Activated T-cell treated with anti-CD3 and anti-CD28 coated beads, Interleukin-2, amount 50 U/mL, for 72 hours (primary cell): ENCODE data around the gene E2F8. TPM values are rescaled to one million over a fixed set of nuclear protein-coding genes. Genes with fewer than 3 reads are reported as not detected.

ENCODE experiments used
- ATAC-seq, 2 donors: fragments of 150-1000 bp; cut with Tn5 transposase; replicated peaks in 1 of 2; 2 replicates each; pipeline ENCODE4 v1.10.0; 2021; ENCODE audit warnings: moderate library complexity in 2 of 2, mild to moderate bottlenecking in 1 of 2
- DNase-seq, 2 donors: peaks; one replicate each; pipeline ENCODE4 v3.0.0; 2021 to 2022; ENCODE audit warnings: mixed read lengths in 1 of 2
- H3K27ac Mint-ChIP-seq: one replicate; pipeline ENCODE4 v1.8.0; 2022; ENCODE audit warnings: mild to moderate bottlenecking, moderate library complexity, mixed read lengths
- H3K27me3 Mint-ChIP-seq: one replicate; pipeline ENCODE4 v1.8.0; 2022; ENCODE audit warnings: low read depth, mixed read lengths
- H3K36me3 Mint-ChIP-seq, 2 donors: one replicate each; pipeline ENCODE4 v1.8.0; 2022; ENCODE audit warnings: mixed read lengths in 2 of 2, mild to moderate bottlenecking in 1 of 2; ENCODE audit not compliant: insufficient read depth in 2 of 2
- H3K4me1 Mint-ChIP-seq: one replicate; pipeline ENCODE4 v1.8.0; 2022; ENCODE audit warnings: low read depth, mixed read lengths
- H3K4me3 Mint-ChIP-seq, 2 donors: one replicate each; pipeline ENCODE4 v1.8.0; 2022; ENCODE audit warnings: mild to moderate bottlenecking in 2 of 2, mixed read lengths in 2 of 2, moderate library complexity in 2 of 2
- H3K9me3 Mint-ChIP-seq, 2 donors: one replicate each; pipeline ENCODE4 v1.8.0; 2022; ENCODE audit warnings: mixed read lengths in 2 of 2
- total RNA-seq, 2 donors: library from RNA; stranded (reverse); gene quantifications; one replicate each; pipeline ENCODE4 v1.2.3, GENCODE V29; 2022

The E2F8 gene
- total RNA-seq, 2 donors from 2014 or later: 15.7 to 21.1 TPM

DNA sequence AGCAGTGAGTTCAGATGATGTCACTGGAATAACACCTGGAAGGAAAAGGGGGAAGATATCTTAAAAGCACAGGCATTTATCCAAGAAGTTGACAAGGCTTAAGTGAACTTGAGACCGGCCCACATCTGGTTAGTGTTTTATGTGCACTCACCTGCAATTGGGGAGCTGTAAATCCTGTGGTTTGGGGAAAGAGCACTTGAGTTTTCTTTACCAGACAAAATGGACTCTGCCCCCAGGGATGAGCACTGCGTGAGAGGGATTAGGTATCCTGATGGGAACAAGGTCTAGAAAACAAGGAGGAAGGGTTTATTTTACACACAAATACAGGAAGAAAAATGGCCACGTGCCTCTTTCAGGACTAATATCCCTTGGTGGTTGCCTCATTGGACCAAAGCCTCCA lies 15.2 kb downstream of the E2F8 start:
- Mint-ChIP-seq H3K27me3 (no peaks in the 10 kb centered on the region), H3K4me3 (no peak overlapping the region), H3K9me3 (no peaks in the 10 kb centered on the region), H3K27ac (no peak overlapping the region), H3K36me3 (peaks cover 5 to 19% of the 10 kb centered on the region in 2 donors), H3K4me1 (no peaks in the 10 kb centered on the region)
- DNase-seq (no peak), ATAC-seq (no peak)

DNA sequence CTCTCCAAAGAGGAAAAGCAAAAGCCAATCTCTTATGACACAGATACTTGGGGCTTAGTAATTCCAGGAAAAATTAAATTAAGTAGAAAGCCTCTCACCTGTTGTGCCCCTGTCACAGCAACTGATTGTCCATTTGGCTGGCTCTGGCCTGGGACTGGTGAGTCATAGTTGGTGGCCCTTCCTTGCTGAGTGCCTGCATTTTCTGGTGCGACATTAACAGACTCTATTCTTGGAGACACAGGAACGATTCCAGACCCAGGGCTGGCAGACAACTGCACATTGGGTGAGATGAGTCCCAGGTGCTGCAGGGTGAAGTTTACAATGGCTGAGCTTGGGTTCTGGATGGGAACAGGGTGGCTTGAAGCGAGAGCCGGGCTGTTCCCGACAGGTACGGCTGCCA lies 15.6 kb downstream of the E2F8 start:
- H3K9me3 Mint-ChIP-seq: no peaks in the 10 kb centered on the region
- H3K4me3 Mint-ChIP-seq: no peak overlapping the region
- DNase-seq (no peak), ATAC-seq (no peak)
- peaks cover 5 to 17% of the 10 kb centered on the region in 2 donors for H3K36me3 Mint-ChIP-seq
- no peaks in the 10 kb centered on the region for H3K27me3 Mint-ChIP-seq
- H3K4me1 Mint-ChIP-seq: no peaks in the 10 kb centered on the region
- no peak overlapping the region for H3K27ac Mint-ChIP-seq

DNA sequence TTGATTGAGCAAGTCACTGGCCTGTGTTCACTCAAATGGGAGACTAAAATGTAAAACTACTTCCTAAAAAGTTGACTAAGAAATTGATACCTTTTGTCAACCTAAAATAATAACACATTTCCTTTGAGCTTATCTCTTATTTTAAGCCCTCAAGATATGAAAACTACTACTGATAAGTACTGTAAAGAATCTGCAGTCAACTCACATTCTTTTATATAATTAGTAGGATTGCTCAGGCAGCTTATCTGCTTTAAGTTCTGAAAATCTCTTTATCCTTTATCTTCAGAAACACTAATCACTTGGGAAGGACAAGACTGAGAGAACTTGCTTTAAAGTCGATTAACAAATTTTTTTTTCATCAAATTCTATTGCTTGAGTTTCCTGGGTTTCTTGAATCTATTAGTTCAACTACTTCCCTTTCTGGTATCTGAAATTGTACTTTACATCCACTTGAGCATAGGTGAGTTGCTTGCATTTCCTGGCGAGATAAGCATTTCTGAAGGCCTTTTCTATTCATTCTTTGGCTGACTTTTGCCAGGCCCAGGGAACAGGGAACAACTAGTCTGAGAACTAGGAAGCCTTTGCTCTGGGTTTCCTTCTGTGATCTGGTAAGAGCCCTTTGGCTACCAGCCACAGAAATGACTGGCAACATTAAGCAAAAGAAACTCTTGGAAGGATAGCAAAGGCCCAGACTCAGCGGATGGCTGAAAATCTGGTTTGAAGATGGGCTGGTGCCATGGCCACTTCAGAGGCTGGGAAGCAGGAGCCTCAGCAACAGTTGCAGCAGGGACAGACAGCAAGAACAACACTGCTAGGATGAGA lies 19.6 kb downstream of the E2F8 start:
- no peaks in the 10 kb centered on the region for H3K4me1 Mint-ChIP-seq
- no peak for ATAC-seq
- H3K4me3 Mint-ChIP-seq: no peak overlapping the region
- H3K9me3 Mint-ChIP-seq: no peaks in the 10 kb centered on the region
- no peaks in the 10 kb centered on the region for H3K27me3 Mint-ChIP-seq
- no peak for DNase-seq
- H3K36me3 Mint-ChIP-seq: peaks cover 5 to 9% of the 10 kb centered on the region in 2 donors
- H3K27ac Mint-ChIP-seq: no peak overlapping the region

DNA sequence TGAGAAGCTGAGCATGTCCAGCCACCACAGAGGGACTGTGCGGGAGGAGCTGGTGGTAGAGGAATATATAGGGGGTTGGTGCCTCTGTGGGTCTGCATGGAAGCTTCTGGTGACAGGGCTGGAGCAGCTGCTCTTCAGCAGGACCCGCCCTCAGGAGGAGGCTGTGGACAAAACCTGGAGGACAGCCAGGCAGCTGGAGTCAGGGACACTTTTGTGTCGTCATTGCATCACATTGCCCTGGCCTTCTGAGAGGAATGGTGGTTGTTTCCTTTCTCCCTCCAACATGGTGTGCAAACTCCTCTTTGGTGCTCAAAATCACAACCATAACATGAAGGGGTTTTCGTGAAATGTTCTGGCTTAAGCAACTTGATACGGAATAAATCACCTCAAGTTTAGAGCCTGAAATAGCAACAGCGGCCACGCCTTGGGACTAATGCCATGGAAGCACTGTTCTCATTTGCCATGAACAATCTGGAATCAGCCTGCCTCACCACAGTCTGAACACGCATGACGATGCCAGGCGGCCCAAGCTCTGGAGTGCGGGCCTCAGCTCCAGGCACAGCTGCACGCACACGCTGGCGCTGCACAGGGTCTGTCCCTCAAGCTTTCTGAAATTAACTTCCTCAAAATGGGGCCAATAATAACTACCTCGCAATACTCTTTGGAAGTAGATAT lies 21.8 kb downstream of the E2F8 start:
- Mint-ChIP-seq H3K27me3 (peaks cover 20% of the 10 kb centered on the region), H3K9me3 (no peaks in the 10 kb centered on the region), H3K27ac (no peak overlapping the region), H3K4me3 (no peak overlapping the region), H3K36me3 (no peaks in the 10 kb centered on the region), H3K4me1 (no peaks in the 10 kb centered on the region)
- ATAC-seq: no peak
- no peak for DNase-seq

DNA sequence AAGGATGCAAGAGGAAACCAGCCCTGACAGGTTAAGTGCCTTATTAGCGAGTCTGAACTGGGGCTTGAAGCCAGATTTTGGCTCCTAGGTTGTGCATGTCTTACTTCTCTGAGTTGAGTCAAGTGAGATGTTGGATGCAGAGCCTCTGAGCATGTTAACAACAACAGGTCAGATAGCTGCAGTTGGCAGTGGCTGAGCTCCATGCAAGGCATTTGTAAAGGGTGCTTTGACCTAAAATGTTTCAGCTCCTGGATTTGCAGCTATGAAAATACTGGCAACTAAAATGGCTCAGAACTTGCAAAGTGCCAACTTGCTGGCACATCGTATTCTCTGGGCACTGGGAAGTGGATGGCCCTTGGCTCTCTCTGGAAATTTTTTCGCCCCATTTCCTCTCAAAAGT lies 22.5 kb downstream of the E2F8 start:
- Mint-ChIP-seq H3K9me3 (no peaks in the 10 kb centered on the region), H3K27me3 (peaks cover 27% of the 10 kb centered on the region), H3K36me3 (no peaks in the 10 kb centered on the region), H3K27ac (no peak overlapping the region), H3K4me3 (no peak overlapping the region), H3K4me1 (no peaks in the 10 kb centered on the region)
- DNase-seq: no peak
- no peak for ATAC-seq

DNA sequence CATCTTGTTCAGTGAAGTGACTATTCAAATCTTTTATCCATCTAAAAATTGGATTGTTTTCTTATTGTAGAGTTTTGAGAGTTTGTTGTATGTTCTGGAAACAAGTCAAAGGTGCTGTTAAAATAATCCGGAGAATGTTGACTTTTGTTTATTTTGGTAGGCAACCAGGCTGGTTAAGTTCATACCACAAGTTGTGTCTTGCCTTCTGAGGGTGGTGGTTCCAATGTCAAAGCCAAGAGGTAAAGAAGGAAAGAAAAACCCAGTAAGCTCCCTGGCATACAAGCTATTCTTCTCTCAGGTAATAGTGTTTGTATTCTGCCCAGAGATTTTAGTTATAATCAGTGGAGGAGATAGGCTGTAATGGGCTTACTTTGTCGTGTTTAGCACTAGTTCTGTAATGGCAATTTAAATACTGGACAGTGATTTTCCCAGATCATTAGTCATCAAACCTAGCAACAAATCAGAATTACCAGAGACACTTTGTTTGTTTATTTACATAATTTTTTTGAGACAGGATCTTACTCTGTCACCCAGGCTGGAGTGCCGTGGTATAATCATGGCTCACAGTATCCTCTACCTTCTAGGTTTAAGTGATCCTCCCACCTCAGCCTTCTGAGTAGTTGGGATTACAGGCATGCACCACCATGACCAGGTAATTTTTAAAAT lies 23.9 kb downstream of the E2F8 start:
- no peak overlapping the region for H3K4me3 Mint-ChIP-seq
- ATAC-seq (no peak), DNase-seq (no peak)
- H3K36me3 Mint-ChIP-seq: no peaks in the 10 kb centered on the region
- no peak overlapping the region for H3K27ac Mint-ChIP-seq
- peaks cover 36% of the 10 kb centered on the region for H3K27me3 Mint-ChIP-seq
- no peaks in the 10 kb centered on the region for H3K9me3 Mint-ChIP-seq
- H3K4me1 Mint-ChIP-seq: no peaks in the 10 kb centered on the region

DNA sequence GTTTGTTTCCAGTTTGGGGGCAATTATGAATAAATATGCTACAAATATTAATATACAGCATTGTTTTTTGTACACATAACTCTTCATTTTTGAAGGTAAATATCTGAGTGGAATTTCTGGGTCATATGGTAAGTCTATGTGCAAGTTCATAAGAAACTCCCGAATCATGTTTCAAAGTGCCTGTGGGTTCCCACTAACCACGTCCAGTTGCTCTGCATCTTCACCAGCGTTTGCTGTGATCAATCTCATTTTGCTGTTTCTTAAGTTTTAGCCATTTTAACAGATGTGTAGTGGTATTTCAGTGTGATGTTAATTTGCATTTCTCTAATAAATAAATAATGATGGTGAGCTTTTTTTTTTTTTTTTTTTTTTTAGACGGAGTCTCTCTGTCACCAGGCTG lies 24.7 kb downstream of the E2F8 start:
- Mint-ChIP-seq H3K27me3 (peaks cover 36% of the 10 kb centered on the region), H3K9me3 (no peaks in the 10 kb centered on the region), H3K4me3 (no peak overlapping the region), H3K4me1 (no peaks in the 10 kb centered on the region), H3K27ac (no peak overlapping the region), H3K36me3 (no peaks in the 10 kb centered on the region)
- DNase-seq: no peak
- ATAC-seq: no peak

DNA sequence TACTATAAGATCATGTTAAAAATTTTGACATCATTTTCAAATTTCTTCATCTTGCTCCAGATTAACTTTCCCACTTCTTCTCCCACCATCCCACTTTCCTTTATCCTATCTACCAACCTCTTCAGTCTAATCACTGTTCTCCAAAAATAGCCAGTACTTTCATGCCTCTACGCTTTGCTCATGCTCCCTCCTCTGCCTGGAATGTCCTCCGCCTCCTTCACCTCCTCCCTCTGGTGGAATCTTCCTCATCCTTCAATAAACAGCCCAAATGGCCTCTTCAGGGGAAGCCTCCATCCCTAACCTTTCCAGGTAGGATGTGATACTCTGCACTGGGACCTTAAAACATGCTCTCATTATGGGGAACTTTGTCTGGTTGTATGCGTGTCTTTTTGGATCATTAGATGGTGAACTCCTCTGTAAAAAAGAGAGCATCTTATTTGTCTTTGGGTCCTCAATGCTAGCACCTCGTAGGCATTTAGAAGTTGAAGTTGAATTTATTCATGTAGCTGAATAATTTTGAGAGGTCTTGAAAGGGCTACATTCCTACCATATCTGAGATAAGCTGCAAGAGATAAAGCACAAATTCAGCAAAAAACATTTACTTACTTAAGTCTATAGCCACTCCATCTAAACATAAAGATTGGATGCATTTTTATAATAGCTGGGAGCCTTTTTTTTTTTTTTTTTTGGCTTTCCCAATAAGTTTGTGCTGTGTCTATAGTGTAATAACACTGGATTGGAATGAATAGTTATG lies 31.0 kb downstream of the E2F8 start:
- no peak for DNase-seq
- no peak overlapping the region for H3K27ac Mint-ChIP-seq
- no peak overlapping the region for H3K4me3 Mint-ChIP-seq
- peaks cover 44% of the 10 kb centered on the region for H3K27me3 Mint-ChIP-seq
- no peaks in the 10 kb centered on the region for H3K9me3 Mint-ChIP-seq
- H3K4me1 Mint-ChIP-seq: no peaks in the 10 kb centered on the region
- no peak for ATAC-seq
- H3K36me3 Mint-ChIP-seq: no peaks in the 10 kb centered on the region

DNA sequence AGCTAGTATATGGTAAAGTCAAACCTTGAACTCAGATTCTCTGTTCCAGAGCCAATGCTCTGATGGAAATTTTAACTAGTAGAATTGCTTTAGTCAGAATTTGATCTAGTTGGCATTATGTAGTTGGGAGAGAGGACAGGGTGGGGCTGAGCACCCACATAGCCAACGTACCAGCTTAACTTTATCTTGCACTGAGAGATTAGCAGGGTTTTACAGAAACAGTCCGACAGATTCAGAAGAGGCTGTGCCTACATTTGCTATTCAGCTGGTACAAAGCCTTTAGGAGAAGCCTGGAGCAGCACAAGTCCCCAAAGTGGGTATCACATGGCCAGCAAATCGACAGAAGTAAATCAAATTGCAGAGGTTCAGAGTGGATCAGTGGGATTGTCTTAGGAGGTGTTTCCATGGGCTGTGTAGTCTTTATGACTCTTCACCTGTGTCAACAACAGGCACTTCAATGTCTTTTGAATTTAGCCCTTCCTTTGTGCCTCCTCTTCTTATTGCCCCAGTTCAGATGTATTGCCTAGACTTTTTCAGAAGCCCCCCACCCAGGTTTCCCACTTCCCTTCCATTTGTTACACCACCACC lies 31.7 kb downstream of the E2F8 start:
- H3K36me3 Mint-ChIP-seq: no peaks in the 10 kb centered on the region
- no peaks in the 10 kb centered on the region for H3K4me1 Mint-ChIP-seq
- peaks cover 37% of the 10 kb centered on the region for H3K27me3 Mint-ChIP-seq
- no peak overlapping the region for H3K27ac Mint-ChIP-seq
- DNase-seq: no peak
- H3K9me3 Mint-ChIP-seq: no peaks in the 10 kb centered on the region
- ATAC-seq: no peak
- H3K4me3 Mint-ChIP-seq: no peak overlapping the region

DNA sequence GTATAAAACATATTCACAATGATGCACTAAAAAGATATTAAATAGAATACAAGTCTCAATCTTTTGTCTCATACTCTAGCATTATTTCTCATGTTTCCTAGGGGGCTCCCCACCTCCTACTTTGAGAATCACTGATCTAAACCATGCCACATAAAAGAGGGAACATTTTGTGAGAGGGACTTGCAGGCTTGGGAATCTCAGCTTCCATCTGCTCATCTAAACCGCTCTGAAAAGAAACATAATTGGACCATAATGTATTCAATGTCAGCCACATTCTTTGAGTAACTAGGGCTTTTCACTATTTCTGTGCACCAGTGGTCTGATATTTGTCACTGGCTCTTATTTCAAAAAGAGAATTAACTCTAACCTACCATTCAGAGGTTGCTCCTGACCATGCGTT lies 32.6 kb downstream of the E2F8 start:
- peaks cover 28% of the 10 kb centered on the region for H3K27me3 Mint-ChIP-seq
- no peaks in the 10 kb centered on the region for H3K36me3 Mint-ChIP-seq
- no peaks in the 10 kb centered on the region for H3K9me3 Mint-ChIP-seq
- no peaks in the 10 kb centered on the region for H3K4me1 Mint-ChIP-seq
- H3K4me3 Mint-ChIP-seq: no peak overlapping the region
- ATAC-seq (no peak), DNase-seq (no peak)
- no peak overlapping the region for H3K27ac Mint-ChIP-seq

DNA sequence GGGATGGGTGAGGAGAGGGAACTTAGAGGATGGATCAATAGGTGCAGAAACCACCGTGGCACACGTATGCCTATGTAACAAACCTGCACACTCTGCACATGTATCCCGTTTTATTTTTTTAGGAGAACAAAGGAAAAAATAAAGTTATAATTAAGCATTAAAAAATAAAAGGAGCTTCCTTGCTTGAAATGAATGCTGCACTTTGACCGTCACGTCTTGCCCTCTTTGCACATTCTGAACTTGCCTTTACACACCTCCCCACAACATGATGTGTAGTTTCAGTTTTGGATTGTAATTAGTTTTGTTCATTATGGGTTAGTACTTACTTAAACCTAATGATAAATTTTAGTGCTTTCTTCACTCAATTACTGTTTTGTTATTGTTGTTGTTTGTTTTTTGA lies 35.9 kb downstream of the E2F8 start:
- no peaks in the 10 kb centered on the region for H3K9me3 Mint-ChIP-seq
- H3K36me3 Mint-ChIP-seq: no peaks in the 10 kb centered on the region
- no peak overlapping the region for H3K27ac Mint-ChIP-seq
- DNase-seq (no peak), ATAC-seq (no peak)
- no peak overlapping the region for H3K4me3 Mint-ChIP-seq
- H3K27me3 Mint-ChIP-seq: peaks cover 19% of the 10 kb centered on the region
- H3K4me1 Mint-ChIP-seq: peaks cover 4% of the 10 kb centered on the region

DNA sequence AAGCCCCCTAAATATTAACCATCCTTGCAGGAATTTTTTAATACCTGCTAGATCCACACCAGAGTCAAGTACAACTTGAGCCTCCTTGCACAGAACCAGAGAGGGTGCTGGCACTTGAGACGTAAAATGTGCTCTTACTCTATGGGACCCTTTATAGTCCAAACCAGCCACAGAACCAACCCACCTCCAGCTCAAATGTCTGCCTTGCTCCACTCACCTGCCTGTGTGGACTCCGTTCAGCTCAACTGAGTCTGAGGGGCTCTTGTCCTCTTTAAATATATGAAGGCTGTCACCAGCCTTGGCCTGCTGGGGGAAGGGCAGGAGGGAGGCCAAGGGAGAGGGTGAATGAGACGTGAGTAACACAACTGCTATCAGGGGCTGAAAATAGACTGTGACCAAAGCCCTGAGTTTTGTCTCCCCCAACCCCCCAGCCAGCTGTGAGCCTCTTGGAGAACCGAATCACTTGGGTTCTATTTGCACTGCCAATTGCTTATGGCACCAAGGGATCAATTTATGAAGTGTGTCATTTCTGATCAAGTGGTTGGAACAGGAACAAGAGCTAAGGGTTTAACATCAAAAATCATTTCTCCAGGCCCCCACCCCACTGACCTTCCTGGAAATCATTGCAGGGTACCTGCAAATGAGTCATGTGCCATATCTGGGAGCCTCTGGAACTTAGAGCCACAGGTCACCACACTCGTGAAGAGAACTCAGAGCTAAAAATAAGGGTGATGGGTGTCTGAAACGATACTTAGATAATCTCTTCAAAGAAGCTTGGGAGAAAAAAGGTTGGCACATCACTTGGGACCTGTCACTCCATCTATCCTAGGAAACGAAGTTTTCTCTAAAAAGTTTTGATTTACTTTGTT lies 38.8 kb downstream of the E2F8 start, which contains the start of gene CSRP3:
CSRP3 (minus strand) TSS at position 247 of the 869 bp plus-strand sequence. CDS start 9,535 bp downstream, outside the sequence.
- Mint-ChIP-seq H3K9me3 (no peaks in the 10 kb centered on the region), H3K27me3 (peaks cover under 1% of the 10 kb centered on the region), H3K4me3 (no peak within 1 kb of the TSS), H3K36me3 (no peaks in the 10 kb centered on the region), H3K4me1 (peaks cover 4% of the 10 kb centered on the region), H3K27ac (no peak within 1 kb of the TSS)
- ATAC-seq (no peak), DNase-seq (no peak)
